Measurements from ENCODE around the gene MVB12B. TPM values are rescaled to one million over a fixed set of nuclear protein-coding genes. Genes with fewer than 3 reads are reported as not detected.

The MVB12B gene
- total and polyA plus RNA-seq, 2 of the 8 experiments (the other 6 are each of a cell fraction or from before 2014, with no cell fraction given) = 2.6 to 5.0 TPM

Small RNA genes lying within 50 kb of the gene (small RNA-seq; reads per million reads assigned to genes)
- not detected for gene RF00108 (ENCODE audit: insufficient read depth)
